NCI-H2227 (cell line): ENCODE results near the gene PNMA6F.
"Not testable (repeated sequence)": the region's sequence is repeated elsewhere in the genome, so short reads cannot be mapped to it uniquely, and the experiment has no call there.

ENCODE experiments used
- DNase-seq: peaks from one replicate; lab custom pipeline; 2025; ENCODE audit not compliant: unreplicated experiment; lab: John Stamatoyannopoulos, UW

The PNMA6F gene

DNA sequence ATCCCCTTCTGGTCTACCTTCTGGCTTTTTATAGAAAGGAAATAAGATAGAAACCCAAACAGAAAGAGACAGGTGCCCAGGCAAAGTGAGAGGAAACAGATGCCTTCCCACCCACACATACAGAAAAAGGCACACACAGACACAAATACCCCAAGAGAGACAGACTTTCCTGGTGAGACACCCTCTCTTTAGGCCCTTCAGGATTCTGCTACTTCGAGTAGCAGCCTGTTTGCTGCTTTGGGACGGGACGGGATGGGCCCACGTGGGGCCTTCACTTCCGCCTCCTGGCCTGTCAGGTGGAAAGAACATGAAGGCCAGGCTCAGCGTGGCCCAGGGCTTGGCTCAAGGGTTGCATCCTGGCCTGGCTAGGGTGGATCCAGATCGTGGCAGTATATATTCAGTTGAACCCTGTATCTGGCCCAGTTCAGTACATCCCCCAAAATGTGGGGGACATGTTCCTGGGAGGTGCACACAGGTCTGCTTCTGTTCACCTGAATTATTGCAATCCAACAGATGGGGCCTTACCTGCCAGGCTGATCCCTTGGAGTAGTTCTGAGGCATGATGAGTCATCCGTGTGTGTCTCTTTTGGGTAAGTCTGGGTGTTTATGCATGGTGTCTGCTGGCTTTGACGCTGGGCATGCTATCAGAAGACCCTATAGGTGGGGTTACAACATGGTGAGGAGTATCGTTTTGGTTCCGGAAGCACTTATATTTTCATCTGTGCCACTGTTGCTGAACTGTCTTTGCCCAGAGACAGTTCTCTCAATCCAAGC, 14.7 kb upstream of the PNMA6F start:
- no peak for DNase-seq

DNA sequence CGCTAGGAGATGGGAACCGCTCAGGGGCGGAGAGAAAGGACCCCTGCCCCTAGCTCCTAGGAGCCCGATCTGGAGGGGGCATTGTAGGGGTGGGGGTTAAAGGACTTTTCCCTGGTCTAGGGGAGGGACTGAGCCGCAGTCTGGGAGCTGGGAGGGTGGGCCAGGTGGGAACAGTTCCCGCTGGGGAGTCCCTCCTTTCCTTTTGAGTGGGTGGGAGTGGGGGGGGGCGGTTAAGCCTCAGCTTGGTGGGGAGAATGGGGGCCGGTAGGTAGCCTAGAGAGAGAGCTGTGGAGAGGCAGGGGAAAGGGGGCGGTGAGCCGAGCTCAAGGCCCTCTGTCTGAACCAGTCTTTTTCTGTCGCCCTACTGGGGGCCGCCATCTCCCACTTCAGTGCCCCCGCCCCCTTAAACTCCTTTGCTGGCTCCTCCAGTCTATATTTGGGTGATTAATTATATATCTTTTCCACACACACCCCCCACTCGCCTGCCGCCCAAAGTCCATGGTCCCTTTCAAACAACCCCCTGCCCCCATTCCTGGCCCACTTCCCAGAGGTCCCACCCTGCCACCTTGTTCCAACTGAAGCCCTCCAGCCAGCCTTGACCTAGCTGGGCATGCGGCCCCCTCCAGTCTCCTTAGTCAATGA, 13.2 kb upstream of the PNMA6F start:
- no peak for DNase-seq

DNA sequence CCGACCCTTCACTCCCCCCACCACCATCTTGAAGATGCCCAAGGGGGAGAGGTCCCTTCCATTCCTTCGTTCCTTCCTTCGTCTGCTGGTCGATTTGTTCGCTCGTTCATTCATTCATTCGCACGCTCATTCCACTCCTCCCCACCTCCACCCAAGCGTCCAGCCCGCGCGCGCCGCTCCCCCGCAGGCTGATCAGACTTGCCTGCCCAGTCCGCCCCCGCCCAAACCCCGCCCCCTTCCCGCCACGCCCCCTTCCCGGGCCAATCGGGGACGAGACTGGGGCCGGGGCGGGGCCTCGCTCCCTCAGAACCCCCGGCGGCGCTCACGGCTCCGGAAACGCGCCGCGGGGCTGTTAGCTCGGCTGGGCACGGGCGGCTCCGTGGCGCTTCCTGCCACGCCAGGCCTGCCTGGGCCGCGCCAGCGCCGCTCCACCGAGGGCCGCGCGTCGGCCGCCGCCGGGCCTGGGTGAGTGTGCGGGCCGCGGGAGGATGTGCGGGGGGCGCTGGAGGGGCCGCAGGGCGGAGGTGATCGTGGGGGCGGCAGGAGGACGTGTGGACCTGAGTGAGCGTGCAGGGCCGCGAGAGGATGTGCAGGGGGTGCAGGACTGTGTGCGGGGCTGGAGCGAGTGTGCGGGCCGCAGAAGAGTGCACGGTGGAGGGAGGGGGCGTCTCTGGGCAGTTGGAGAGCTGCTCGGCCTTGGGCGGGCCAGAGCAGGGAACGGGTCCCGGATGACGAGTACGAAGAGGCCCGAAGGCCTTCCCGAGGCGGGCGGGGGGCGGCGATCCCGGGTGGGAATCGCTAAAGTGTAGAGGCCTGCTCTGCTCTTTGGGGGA, 12.5 kb upstream of the PNMA6F start, which contains the start of gene ZNF275:
Gene ZNF275 (plus strand): TSS at position 333 of the 833 bp plus-strand sequence. CDS start 2,527 bp downstream, outside the sequence.
- DNase-seq, result peak; percentile 89

DNA sequence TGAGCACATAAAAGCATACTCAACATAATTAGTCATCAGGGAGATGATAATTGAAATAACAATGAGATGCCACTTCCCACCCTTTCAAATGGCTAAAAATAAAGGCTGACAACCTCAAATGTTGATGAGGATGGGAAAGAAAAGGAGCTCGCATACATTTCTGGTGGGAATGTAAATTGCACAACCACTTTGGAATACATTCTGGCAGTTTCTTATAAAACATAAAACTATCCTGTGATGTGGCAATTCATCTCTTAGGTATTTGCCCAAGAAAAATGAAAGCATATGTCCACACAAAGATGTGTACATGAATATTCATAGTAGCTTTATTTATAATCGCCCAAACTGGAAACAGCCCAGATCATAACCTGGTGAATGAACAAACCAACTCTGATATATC, 11.7 kb upstream of the PNMA6F start:
- no peak for DNase-seq

DNA sequence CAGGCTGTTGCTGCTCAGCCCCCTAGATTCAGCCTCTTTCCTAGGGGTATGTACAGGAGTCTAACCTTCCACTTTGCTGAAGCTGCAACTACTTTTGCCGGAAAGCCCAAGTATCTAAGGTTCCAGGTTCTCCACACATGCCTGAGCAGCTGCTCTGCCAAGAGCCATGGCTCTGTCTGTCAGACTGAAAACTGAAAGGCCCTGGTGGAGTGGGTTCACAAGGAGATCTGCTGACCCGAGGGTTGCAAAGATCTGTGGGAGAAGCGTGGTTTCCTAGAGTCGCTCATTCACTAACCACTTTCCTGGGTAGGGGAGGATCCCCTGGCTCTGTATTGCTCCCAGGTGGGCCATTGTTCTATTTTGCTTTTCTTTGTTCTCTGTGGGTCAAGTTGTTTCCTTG, 6.0 kb upstream of the PNMA6F start:
- DNase-seq, result no peak

DNA sequence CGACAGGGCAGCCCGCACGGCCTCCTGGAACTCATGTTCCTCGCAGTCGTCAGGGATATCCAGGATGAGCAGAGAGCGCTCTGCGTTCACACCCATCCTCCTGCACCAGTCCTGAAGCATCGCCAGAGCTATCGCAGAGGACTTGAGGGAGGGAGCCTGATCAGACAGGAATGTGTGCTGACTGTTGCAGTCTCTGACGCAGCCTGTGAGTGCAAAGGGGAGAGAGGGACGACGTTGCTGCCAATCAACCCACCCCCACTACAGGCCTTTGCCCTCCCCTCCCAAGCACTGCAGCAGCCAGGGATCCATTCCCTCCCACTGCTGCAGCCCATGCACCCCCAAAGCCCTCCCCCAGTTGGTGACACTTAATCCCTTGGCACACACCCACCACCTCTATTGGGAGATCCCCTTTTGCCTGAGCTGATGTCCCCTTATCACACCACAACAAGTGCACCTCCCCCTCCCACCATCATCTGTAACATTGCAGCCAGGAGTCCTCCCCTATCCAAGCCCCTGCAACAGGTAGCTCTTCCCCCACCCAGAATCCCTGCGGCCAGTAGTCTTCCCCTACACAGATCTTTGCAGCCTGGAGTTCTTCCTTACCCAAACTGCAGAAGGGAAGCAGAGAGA, 897 bp downstream of the PNMA6F start:
- DNase-seq, result no peak

DNA sequence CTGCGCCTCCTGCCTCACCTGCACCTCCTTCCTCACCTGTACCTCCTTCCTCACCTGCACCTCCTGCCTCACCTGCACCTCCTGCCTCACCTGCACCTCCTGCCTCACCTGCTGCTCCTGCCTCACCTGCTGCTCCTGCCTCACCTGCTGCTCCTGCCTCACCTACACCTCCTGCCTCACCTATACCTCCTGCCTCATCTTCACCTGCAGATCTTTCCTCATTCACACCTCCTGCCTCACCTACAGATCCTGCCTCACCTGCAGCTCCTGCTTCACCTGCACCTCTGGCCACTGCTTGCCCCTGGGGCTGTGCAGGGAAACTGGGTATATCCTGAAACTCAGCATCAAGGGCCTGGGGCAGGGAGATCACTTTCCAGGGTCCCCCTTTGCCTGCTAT, 1.5 kb downstream of the PNMA6F start:
- DNase-seq, result not testable (repeated sequence)

DNA sequence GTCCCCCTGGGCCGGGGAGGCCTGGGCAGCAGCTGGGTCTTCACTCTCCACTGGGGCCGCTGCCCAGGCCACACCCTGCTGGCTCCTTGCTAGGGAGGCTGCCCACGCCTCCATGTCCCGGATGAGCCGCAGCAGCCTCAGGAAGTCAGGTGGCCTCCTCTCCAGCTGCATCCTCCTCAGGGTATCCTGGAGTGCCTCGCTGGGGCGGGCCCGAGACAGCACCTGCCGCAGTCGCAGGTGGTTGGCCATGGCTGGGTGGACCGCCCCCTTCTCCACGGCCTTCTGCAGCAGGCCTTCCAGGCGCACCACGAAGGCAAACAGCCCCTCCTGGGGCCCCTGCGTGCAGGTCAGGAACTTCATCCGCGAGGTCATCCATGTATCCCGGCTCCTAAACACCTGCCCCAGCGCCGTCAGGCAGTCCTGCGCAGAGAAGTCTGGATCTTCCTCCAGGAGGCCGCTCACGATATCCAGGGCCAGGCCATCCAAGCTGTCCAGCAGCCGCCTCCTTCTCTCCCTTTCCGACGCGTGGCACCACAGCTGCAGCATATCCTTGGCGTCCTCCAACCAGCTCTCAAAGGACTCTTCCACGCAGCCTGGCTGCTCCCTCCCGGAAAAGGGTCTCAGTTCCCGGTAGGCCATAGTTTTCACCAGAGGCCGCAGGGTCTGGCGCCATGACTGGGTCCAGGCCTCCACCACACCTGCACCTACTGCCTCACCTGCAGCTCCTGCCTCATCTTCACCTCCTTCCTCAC, 2.1 kb downstream of the PNMA6F start:
- no peak for DNase-seq

DNA sequence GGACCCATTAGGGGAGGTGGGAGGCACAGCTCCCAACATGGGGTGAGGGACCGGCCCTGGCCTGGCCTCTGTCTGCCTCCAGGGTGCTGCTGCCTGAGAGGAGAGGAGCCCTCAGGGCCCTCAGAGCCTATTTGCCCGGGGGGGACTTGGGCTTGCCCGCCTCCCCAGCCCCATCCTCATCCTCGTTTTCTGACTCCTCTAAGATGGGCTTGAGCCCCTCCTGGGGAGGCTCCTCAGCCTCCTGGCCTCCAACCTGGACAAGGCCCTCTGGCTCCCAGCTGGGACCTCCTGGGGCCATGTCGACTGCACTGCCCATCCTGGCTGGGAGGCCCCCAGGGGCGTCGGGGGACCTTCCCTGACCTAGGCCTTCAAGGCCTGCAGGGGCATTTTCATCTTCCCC, 2.8 kb downstream of the PNMA6F start:
- DNase-seq, result no peak

DNA sequence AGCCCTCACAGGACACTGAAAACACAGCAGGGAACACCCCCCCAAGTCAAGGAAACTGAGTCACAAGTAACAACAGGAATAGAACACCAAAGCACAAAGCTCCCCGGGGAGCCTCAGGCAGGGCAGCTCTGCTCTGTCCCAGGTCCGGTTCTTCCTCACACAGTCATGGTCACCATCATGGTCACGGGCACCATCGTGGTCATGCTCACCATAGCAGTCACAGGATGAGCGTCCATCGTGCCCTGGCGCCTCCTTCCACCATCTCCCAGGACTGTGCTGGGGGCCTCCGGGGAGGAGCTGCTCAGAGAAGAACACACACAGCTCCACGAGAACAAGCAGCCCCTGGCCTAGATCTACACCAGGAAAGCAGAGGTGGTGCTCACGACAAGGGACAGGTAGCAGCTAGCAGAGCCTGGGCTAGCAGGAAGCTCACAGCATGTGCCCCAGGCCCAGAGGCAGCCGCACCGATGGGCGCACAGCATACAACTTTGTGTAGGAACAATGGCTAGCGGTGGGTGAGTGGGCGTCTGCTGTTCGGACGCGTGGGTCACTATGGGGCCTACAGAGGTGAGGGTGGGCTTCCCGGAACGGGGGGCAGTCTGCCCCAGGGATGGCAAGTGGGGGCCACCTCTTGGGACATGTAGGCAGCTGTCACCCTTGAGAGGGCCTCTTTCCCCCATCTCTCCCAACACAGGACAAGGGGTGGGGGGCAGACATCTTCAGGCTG, 3.4 kb downstream of the PNMA6F start:
- no peak for DNase-seq

DNA sequence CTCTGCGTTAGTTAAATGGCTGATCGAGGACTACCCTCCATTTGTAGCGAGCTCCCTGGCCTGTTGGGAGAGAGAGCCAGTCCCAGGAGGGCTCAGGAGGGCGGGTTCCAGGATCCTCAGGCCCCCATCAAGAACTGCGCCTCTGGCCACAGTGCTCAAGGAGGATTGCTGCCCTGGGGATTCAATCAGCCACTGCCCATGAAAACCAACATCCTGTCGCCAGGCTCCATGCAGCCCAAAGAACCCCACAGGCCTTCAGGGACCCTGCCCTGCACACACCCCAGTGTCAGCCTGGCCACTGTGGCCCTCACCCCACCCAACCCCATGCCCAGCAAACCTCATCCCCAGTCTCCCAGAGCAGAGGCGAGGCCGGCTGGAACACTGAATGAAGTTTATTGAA, 4.3 kb downstream of the PNMA6F start:
- no peak for DNase-seq

DNA sequence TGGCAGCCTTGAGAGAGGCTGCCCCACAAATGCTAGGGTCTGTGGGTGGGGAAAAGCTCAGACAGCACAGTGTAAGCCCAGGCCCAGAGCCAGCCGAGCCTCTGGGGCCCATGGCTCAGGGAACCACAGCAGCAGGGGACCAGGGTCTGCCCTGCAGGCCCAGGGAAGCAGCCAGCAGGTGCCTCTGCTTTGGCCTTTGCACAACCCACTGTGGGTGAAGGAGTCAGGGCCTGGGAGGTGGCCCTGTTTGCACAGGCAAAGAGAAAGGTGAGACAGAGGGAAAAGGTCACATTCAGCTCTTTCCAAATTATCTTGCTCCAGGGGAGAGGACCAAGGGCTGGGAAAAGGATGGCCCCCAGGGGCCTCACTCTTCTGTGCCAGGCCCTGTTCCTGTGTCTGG, 8.7 kb downstream of the PNMA6F start:
- DNase-seq, result no peak

DNA sequence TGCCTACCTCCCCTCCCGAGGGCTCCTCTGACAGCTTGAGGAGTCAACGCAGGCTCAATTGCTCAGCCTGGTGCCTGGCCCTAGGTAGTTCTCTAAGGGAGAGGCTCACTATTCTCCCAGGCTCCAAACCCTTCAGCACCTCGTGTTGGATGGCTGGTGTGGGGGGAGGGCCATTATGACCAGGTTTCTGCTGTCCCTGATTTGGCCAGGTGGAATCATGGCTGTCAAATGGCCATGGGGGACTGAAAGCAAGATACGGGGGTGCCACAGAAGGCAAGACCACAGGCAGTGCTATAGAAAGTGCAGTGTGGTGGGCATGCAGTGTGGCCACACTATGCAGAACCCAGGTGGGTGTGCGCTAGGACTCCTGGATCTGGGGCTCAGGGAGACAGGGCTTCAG, 9.5 kb downstream of the PNMA6F start:
- DNase-seq, result no peak

DNA sequence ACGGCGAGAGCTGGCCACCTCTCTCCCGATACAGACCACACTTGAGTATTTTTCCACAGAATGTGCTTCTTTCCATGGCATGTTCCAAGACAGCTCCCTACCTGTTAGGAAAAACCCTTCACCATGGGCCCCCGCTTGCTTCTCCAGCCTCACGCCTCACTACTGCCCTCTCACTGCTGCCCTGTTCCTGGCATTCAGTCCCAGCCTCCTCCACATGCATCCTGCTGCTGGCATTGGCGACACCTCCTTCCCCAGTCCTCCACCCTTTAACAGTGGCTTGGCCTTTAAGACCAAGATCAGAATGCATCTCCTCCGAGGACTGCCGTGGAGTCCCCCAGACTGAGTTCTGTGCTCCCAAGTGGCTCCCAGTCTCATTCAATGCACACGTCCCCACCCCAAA, 10.7 kb downstream of the PNMA6F start:
- no peak for DNase-seq

DNA sequence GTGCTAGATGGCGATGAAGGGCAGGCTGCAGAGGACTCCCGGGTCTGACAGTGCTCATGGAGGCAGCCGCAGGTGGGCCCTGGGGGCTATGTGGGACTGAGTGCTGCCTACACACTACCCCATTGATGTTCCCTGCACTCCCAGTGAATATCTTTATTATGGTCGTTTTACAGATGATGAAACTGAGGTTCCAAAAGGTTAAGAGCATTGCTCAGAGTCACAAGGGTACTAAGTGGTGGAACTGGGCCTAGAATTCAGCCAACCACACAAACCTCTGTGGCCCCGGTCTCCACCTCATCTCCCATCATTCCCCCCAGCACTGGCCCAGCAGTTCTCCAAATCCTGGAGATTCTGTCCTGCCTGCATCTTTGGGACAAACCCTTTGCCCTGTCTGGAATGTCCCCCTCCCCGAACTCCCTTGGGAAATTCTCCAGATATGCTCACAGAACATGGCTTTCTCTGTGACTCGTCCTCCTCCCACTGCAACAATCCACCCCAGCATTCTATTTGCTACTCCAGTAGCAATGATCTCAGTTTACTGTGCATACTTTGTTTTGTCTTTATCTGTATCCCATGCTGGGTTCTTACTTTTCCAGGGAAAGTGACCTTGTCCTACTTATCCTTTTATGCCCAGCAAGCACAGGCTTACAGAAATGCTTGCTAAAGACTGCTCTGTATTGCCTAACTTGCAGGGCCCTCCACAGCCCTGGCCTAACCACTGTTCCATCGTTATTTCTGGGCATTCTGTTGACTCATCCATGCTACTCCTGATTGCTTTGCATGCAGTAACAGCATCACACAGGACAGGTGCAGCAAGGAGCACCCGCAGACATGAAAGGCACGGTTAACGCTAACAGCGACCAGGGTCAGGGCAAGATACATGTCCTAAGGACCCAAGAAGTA, 14.0 kb downstream of the PNMA6F start:
- no peak for DNase-seq

DNA sequence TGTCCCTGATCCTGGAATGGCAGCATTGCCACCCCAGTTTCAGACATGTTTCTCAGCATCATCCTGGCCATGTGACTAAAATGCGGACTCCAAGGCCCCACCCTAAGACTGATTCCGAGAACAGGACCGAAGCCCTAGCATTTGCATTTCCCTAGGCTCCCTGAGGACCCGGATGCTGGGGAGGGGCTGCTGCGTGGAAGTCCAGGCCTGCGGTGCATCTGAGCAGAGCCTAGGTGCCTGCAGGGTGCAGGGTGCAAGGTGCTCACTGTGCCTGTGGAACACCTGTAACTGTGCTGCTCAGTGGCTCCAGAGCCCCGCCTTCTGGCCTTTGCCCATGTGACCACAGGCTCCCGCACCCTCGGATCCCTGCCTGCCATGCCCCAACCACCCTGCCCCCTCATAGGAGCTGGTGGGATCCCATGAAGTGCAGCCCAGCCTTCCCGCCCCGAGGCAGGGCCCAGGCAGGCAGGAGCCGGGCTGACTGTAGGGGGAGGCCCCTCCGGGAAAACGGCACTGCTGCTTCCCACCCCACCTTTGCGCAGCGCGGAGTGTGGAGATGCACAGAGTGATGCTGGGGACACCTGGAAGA, 14.9 kb downstream of the PNMA6F start:
- DNase-seq, result no peak

DNA sequence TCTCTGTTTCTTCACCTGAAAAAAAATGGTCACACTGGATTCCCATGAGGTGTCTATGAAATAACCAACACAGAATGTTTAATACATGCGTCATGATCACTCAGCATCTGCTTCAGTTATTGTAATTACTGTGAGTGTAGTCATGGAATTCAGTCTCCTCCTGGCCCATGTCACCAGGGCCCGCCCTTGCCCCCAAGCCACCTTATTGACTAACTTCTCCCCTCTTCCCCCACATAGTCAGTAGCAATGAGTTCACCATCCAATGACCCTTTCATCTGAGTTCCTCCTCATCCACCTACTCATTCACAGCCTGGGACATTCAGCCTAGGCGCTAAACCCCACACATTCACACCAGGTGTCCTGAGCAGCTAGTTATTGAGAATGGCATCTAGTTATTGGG, 15.6 kb downstream of the PNMA6F start:
- DNase-seq, result no peak

DNA sequence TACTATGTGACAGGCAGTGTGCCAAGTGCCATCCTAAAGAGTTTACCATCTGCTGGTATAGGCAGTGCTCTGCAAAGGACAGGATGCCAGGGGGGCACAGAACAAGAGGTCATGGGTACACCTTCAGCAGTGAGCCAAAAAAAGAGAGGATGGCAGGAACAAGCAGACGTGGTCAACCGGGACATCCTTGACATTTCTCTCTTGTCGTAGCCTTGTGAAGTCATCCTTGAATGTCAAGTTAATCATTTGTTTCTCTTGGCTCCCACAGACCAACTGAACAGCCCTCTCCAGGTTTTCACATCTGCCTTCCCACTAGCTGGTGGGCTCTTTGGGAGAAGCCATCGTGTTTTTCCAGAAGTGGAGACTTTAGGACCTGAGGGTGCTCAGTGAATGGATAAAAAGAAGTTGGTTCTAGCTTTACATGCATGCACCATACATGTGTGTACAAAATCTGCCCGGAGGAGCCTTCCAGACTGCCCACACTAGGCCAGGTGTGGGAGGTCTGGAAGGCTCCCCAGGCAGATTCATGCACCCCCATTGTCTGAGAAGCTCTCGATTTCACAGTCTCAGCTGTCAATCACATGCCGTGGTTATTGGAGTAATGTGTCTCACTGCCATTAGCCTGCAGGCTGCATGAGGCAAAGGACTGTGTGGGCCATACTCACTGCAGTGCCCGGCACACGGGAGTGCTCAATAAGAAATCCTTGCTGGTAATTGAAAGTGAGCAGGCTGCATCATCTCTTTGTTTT, 16.4 kb downstream of the PNMA6F start:
- no peak for DNase-seq
